ENCODE measurements around the gene ARHGAP28. TPM values are rescaled to one million over a fixed set of nuclear protein-coding genes. Genes with fewer than 3 reads are reported as not detected.
A peak's percentile ranks its signal among the peaks of the same experiment; 100 is the strongest.

Gene ARHGAP28
- polyA plus RNA-seq, 3 donors, result not detected

GRCh38 chr18:6920099-6920955 is 190.8 kb downstream of the ARHGAP28 start:
- H3K9me3 Mint-ChIP-seq, result peaks cover 0 to 2% (median 0%) of the 10 kb centered on the region in 7 donors
- no peaks in the 10 kb centered on the region for H3K9me3 ChIP-seq (replicated peaks in 1 of 2; ENCODE audit: control insufficient read depth in 1 of 2, insufficient read depth in 1 of 2, low read length in 2 of 2)
- peak overlapping the region in 1 of 7 donors; percentile 12 for H3K27ac Mint-ChIP-seq
- no peaks in the 10 kb centered on the region for H3K27me3 ChIP-seq (ENCODE audit: control insufficient read depth in 2 of 2, insufficient read depth in 2 of 2, low read length in 2 of 2)
- H3K4me2 ChIP-seq (replicated peaks; ENCODE audit: extremely low read depth, low read length, poor library complexity, severe bottlenecking), result no peak overlapping the region
- no peak for DNase-seq
- peaks cover 0 to 6% (median 1%) of the 10 kb centered on the region in 3 donors for H3K27me3 Mint-ChIP-seq (ENCODE audit: low read depth in 3 of 3)
- H3K4me1 Mint-ChIP-seq, result no peaks in the 10 kb centered on the region
- TF ChIP-seq CTCF (IDR thresholded peaks at IDR 0.05), result peak; percentile 27
- H3K4me3 Mint-ChIP-seq, result no peak overlapping the region
- 89% methylated on average over 31 of the region's 37 CpGs for WGBS (ENCODE audit: insufficient coverage)
- no peak overlapping the region for H3K9ac ChIP-seq (ENCODE audit: insufficient read depth, low read length, poor library complexity, severe bottlenecking)
- no peaks in the 10 kb centered on the region for H3K36me3 Mint-ChIP-seq
- H2AFZ ChIP-seq (ENCODE audit: insufficient read depth, low read depth, low read length, poor library complexity, severe bottlenecking), result no peak overlapping the region
- no peak overlapping the region for H3K4me3 ChIP-seq (replicated peaks in 1 of 3; ENCODE audit: low read depth in 2 of 3, low read length in 3 of 3)
- intact Hi-C loops (cut with micrococcal nuclease), result no loop called here
- H3K4me1 ChIP-seq (ENCODE audit: control insufficient read depth in 1 of 2, insufficient read depth in 2 of 2, low read length in 2 of 2), result no peaks in the 10 kb centered on the region
- no peak overlapping the region for H3K27ac ChIP-seq (ENCODE audit: low read depth in 1 of 2, low read length in 2 of 2)
- H4K20me1 ChIP-seq (ENCODE audit: insufficient read depth, low read length), result no peaks in the 10 kb centered on the region
- H3K79me2 ChIP-seq (ENCODE audit: insufficient read depth, low read length), result no peaks in the 10 kb centered on the region
- no peaks in the 10 kb centered on the region for H3K36me3 ChIP-seq (replicated peaks in 1 of 2; ENCODE audit: control insufficient read depth in 1 of 2, insufficient read depth in 2 of 2, low read length in 2 of 2)

GRCh38 chr18:6921571-6921970 is 192.1 kb downstream of the ARHGAP28 start:
- Mint-ChIP-seq H3K36me3 (no peaks in the 10 kb centered on the region), H3K4me1 (no peaks in the 10 kb centered on the region), H3K27ac (no peak overlapping the region), H3K9me3 (peaks cover 0 to 2% (median 0%) of the 10 kb centered on the region in 7 donors), H3K27me3 (ENCODE audit: low read depth in 3 of 3) (peaks cover 0 to 9% (median 1%) of the 10 kb centered on the region in 3 donors), H3K4me3 (no peak overlapping the region)
- Histone ChIP-seq H3K27me3 (ENCODE audit: control insufficient read depth in 2 of 2, insufficient read depth in 2 of 2, low read length in 2 of 2) (no peaks in the 10 kb centered on the region), H3K9me3 (replicated peaks in 1 of 2; ENCODE audit: control insufficient read depth in 1 of 2, insufficient read depth in 1 of 2, low read length in 2 of 2) (no peaks in the 10 kb centered on the region), H3K9ac (ENCODE audit: insufficient read depth, low read length, poor library complexity, severe bottlenecking) (no peak overlapping the region), H3K79me2 (ENCODE audit: insufficient read depth, low read length) (no peaks in the 10 kb centered on the region), H3K27ac (ENCODE audit: low read depth in 1 of 2, low read length in 2 of 2) (no peak overlapping the region), H3K4me3 (replicated peaks in 1 of 3; ENCODE audit: low read depth in 2 of 3, low read length in 3 of 3) (no peak overlapping the region), H3K4me2 (replicated peaks; ENCODE audit: extremely low read depth, low read length, poor library complexity, severe bottlenecking) (no peak overlapping the region), H3K36me3 (replicated peaks in 1 of 2; ENCODE audit: control insufficient read depth in 1 of 2, insufficient read depth in 2 of 2, low read length in 2 of 2) (no peaks in the 10 kb centered on the region), H2AFZ (ENCODE audit: insufficient read depth, low read depth, low read length, poor library complexity, severe bottlenecking) (no peak overlapping the region), H3K4me1 (ENCODE audit: control insufficient read depth in 1 of 2, insufficient read depth in 2 of 2, low read length in 2 of 2) (no peaks in the 10 kb centered on the region), H4K20me1 (ENCODE audit: insufficient read depth, low read length) (no peaks in the 10 kb centered on the region)
- no peak for TF ChIP-seq CTCF (IDR thresholded peaks at IDR 0.05)
- no peak for DNase-seq
- intact Hi-C loops (cut with micrococcal nuclease), result no loop called here
